SK-N-MC (cell line): ENCODE measurements around the gene CCDC102A.

Experiments
- EZH2 ChIP-seq: fragments of 200-600 bp; sonication (generic); IDR thresholded peaks from one replicate; pipeline ENCODE4 v1.6.1; 2017; ENCODE audit warnings: antibody characterized with exemption
- FOXP2 ChIP-seq: optimal IDR thresholded peaks from 2 replicates; pipeline ENCODE3; 2011; ENCODE audit warnings: mild to moderate bottlenecking, moderate library complexity; ENCODE audit not compliant: insufficient read depth; ENCODE audit errors: extremely low read length, control extremely low read depth
- POLR2AphosphoS5 ChIP-seq: IDR thresholded peaks from 2 replicates; pipeline ENCODE4 v1.6.1; 2012; ENCODE audit warnings: mild to moderate bottlenecking, low read depth, low read length, borderline replicate concordance

- TF ChIP-seq EZH2 (no peak), POLR2AphosphoS5 (no peak), FOXP2 (no peak)
These were observed 1.3 kb upstream of the CCDC102A start for GRCh38 chr16:57537581-57538234.
